NCI-H774 (cell line): ENCODE measurements around the gene SPI1.
"Not testable (repeated sequence)": the region's sequence is repeated elsewhere in the genome, so short reads cannot be mapped to it uniquely, and the experiment has no call there.

Experiments
- DNase-seq: peaks from one replicate; lab custom pipeline; 2025; lab: John Stamatoyannopoulos, UW

The SPI1 gene

GRCh38 chr11:47325271-47326041, 52.9 kb downstream of the SPI1 start:
- DNase-seq: no peak

GRCh38 chr11:47324520-47324919, 53.8 kb downstream of the SPI1 start:
- no peak for DNase-seq

- no peak for DNase-seq
Observed at GRCh38 chr11:47318166-47318565, 60.2 kb downstream of the SPI1 start.

- no peak for DNase-seq
Observed at GRCh38 chr11:47317064-47317828, 61.1 kb downstream of the SPI1 start.

GRCh38 chr11:47316501-47316900, 61.8 kb downstream of the SPI1 start:
- DNase-seq: not testable (repeated sequence)

DNA sequence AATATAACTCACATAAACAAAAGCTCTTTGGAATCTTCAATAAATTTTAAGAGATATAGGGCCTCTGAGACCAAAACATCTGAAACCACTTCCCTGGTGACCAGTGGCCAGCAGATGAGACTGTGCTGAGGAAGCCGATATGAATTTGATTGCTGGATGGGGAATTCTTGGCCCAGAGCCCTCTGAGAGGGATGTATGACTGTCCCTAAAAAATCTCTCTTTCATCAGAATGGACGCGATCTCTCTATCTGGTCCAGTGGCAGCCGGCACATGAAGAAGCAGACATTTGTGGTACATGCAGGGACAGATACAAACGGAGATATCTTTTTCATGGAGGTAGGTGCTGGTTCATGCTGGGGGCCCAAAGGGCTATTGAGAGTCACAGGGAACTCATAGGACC, 63.4 kb downstream of the SPI1 start:
- no peak for DNase-seq

DNA sequence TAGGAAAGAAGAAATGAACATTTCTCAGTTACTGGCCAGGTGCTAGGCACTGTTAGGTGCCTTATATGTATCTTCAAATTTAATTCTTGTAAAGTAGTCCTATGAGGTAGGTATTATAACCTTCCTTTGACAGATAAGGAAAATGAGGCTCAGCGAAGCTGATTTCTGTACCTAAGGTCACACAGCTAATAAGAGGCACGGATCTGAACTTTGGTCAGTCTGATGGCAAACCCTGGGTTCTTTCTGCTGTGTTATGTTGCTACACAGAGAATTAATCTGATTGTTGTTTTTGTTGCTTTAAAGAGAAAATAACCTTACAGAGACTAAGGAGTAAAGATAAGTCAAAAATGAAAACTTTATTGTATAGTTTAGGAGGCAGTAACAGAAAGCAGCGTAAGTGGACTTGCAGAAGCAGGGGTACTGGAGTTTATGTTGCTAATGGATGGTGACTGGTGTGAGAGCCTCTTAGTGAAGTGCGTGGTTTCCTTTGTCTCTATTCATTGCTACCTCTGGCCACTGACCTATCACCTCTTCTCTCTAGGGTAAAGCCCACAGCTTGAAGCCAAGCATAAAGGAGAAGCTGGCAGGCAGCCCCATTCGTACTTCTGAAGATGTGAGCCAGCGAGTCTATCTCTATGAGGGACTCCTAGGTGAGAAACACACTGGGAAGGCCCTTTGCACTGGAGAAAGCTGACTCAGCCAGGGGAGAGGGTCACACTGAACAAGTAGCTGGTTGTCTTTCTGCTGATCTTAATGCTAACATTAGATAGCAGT, 70.1 kb downstream of the SPI1 start:
- DNase-seq: no peak

DNA sequence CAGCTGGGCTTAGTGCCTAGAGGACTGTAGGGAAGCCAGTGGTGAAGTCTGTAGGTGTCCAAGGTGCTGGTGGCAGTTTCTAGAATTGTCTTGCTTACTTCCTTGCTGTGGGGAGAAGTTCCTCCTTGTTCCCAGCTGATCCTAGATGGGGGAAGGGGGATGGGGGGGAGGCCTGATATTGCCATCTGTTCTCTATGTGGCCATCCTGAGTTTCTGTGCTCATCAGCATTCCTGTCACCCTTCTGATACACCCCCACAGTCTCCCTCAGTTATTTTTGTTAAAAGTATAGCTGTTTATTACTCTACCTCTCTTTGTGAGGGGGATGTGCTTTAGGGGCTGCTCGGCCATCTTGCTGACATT, 71.9 kb downstream of the SPI1 start:
- no peak for DNase-seq

GRCh38 chr11:47305734-47306483, 72.4 kb downstream of the SPI1 start:
- DNase-seq: no peak
